Stomach (tissue), 9 donors: ENCODE measurements around the gene KIF1A. TPM values are rescaled to one million over a fixed set of nuclear protein-coding genes. Genes with fewer than 3 reads are reported as not detected.

Experiments used
- DNase-seq, 2 donors: peaks; one replicate each; pipeline versions ENCODE4 v3.0.0 to v3.0.0-alpha.2; 2013 to 2019
- H3K27ac ChIP-seq, 5 donors: fragments of 200-600 bp in 4 of 5; sonication (generic) in 4 of 5; one replicate each; pipeline ENCODE4 v1.5.1; 2013 to 2019; ENCODE audit warnings: mild to moderate bottlenecking in 1 of 5, moderate library complexity in 1 of 5
- H3K27me3 ChIP-seq, 3 donors: fragments of 200-600 bp; sonication (generic); one replicate each; pipeline ENCODE4 v1.5.1; 2017 to 2019; ENCODE audit warnings: mixed run types in 1 of 3
- H3K36me3 ChIP-seq, 4 donors: fragments of 200-600 bp; sonication (generic); 1 replicate in 3 of 4; 2 replicates in 1 of 4; pipeline ENCODE4 v1.5.1; 2016 to 2019
- H3K4me1 ChIP-seq, 4 donors: fragments of 200-600 bp; sonication (generic); one replicate each; pipeline ENCODE4 v1.5.1; 2016 to 2019
- H3K4me3 ChIP-seq, 4 donors: fragments of 200-600 bp; sonication (generic) in 3 of 4; one replicate each; pipeline ENCODE4 v1.5.1; 2016 to 2019; ENCODE audit warnings: mild to moderate bottlenecking in 1 of 4
- H3K9me3 ChIP-seq, 4 donors: fragments of 200-600 bp; sonication (generic); one replicate each; pipeline ENCODE4 v1.5.1; 2016 to 2019
- CTCF ChIP-seq, 7 experiments: fragments of 450-650 bp in 4 of 7; fragments of 200-600 bp in 3 of 7; sonication (generic) in 3 of 7; IDR thresholded peaks; one replicate each; pipeline ENCODE4 v1.5.1; 2016 to 2019; ENCODE audit warnings: antibody characterized with exemption in 7 of 7, control low read depth in 2 of 7, mild to moderate bottlenecking in 1 of 7
- EP300 ChIP-seq: sonication (generic); formaldehyde crosslinking; IDR thresholded peaks from one replicate; pipeline ENCODE4 v1.6.1; 2017; ENCODE audit warnings: antibody characterized with exemption
- POLR2A ChIP-seq, 4 donors: fragments of 450-650 bp; IDR thresholded peaks; one replicate each; pipeline ENCODE4 v1.6.1; 2016; ENCODE audit warnings: antibody characterized with exemption in 4 of 4, control low read depth in 2 of 4, mild to moderate bottlenecking in 1 of 4, moderate library complexity in 1 of 4
- POLR2AphosphoS5 ChIP-seq, 3 donors: sonication (generic); formaldehyde crosslinking; IDR thresholded peaks; one replicate each; pipeline ENCODE4 v1.6.1; 2016; ENCODE audit warnings: antibody characterized with exemption in 3 of 3
- WGBS, 5 donors: extraction: QIAGEN DNeasy Blood & Tissue Kit in 3 of 5; methylation state at CpG; one replicate each; pipeline versions ENCODE4 v1.1.5 to v1.1.7; 2013 to 2018; 5-methylcytosine and 5-hydroxymethylcytosine counted together
- intact Hi-C: fragments of 100-400 bp; cut with DNase I; formaldehyde crosslinking; loops from one replicate; pipeline ENCODE4 v1.15.1; 2023; ENCODE audit warnings: low total_unique reads
- polyA plus RNA-seq, 3 donors: library from polyadenylated mRNA; stranded (reverse); fragments of 200-250 nt; gene quantifications; one replicate each; pipeline ENCODE4 v1.2.3, GENCODE V29; 2013
- total RNA-seq, 5 donors: library from RNA; depleted of rRNA; stranded (reverse); fragments of >200 nt; gene quantifications; one replicate each; pipeline versions ENCODE4 v1.1.0 to v1.2.3, GENCODE V29; 2014 to 2016
- donor health status: healthy with polysubstance abuse.
- donor health status: Bipolar disorder and iron deficiency.
- donor health status: healthy.

Gene KIF1A
- total and polyA plus RNA-seq, 8 donors = 0.15 to 12.5 (median 2.5) TPM

GRCh38 chr2:240688553-240688919, 131.5 kb downstream of the KIF1A start:
- peaks cover 0 to 8% (median 0%) of the 10 kb centered on the region in 4 donors for H3K4me1 ChIP-seq
- 88 to 98% (median 95%) methylated on average over 9 of the region's 9 CpGs for WGBS, 5 donors

GRCh38 chr2:240687741-240688552, 132.1 kb downstream of the KIF1A start:
- Histone ChIP-seq H3K4me3 (no peak overlapping the region), H3K4me1 (peaks cover 0 to 8% (median 0%) of the 10 kb centered on the region in 4 donors), H3K27me3 (peaks cover 0 to 5% (median 0%) of the 10 kb centered on the region in 3 donors), H3K36me3 (no peaks in the 10 kb centered on the region), H3K27ac (no peak overlapping the region), H3K9me3 (no peaks in the 10 kb centered on the region)
- intact Hi-C loops = no loop called here
- DNase-seq = peak in 1 of 2 donors; percentile 0
- 87 to 90% (median 90%) methylated on average over 11 to 14 of the region's 14 CpGs for WGBS, 5 donors
- TF ChIP-seq CTCF (IDR thresholded peaks at IDR 0.05) = no peak

More at GRCh38 chr2:240688553-240688919, 131.5 kb downstream of the KIF1A start:
- no peaks in the 10 kb centered on the region for H3K36me3 ChIP-seq
- TF ChIP-seq CTCF (IDR thresholded peaks at IDR 0.05) (no peak), POLR2AphosphoS5 (IDR thresholded peaks at IDR 0.05) (no peak)
- no peak overlapping the region for H3K4me3 ChIP-seq
- no peaks in the 10 kb centered on the region for H3K9me3 ChIP-seq
- H3K27me3 ChIP-seq = peaks cover 0 to 5% (median 0%) of the 10 kb centered on the region in 3 donors
- intact Hi-C loops = no loop called here
- peak in 1 of 2 donors; percentile 1 for DNase-seq
- no peak overlapping the region for H3K27ac ChIP-seq

- Histone ChIP-seq H3K27ac (no peak overlapping the region), H3K36me3 (no peaks in the 10 kb centered on the region), H3K4me3 (no peak overlapping the region), H3K27me3 (peaks cover 0 to 5% (median 0%) of the 10 kb centered on the region in 3 donors), H3K9me3 (no peaks in the 10 kb centered on the region), H3K4me1 (peaks cover 0 to 8% (median 0%) of the 10 kb centered on the region in 4 donors)
- peak in 1 of 2 donors; percentile 10 for DNase-seq
- intact Hi-C loops = no loop called here
- TF ChIP-seq POLR2A (IDR thresholded peaks at IDR 0.05) (no peak), POLR2AphosphoS5 (IDR thresholded peaks at IDR 0.05) (no peak), CTCF (IDR thresholded peaks at IDR 0.05) (no peak), EP300 (no peak)
- WGBS, 5 donors = 79 to 87% (median 86%) methylated on average over 15 to 20 of the region's 20 CpGs
Observed at GRCh38 chr2:240687045-240687740, 132.8 kb downstream of the KIF1A start.

- Histone ChIP-seq H3K27me3 (peaks cover 0 to 5% (median 0%) of the 10 kb centered on the region in 3 donors), H3K4me1 (peaks cover 0 to 8% (median 0%) of the 10 kb centered on the region in 4 donors), H3K27ac (no peak overlapping the region), H3K4me3 (no peak overlapping the region), H3K36me3 (no peaks in the 10 kb centered on the region), H3K9me3 (no peaks in the 10 kb centered on the region)
- DNase-seq = no peak
- no peak for TF ChIP-seq CTCF (IDR thresholded peaks at IDR 0.05)
- TF ChIP-seq POLR2AphosphoS5 (IDR thresholded peaks at IDR 0.05) = no peak
- TF ChIP-seq POLR2A (IDR thresholded peaks at IDR 0.05) = no peak
- 41 to 54% (median 52%) methylated on average over 6 of the region's 6 CpGs for WGBS, 5 donors
- intact Hi-C loops = no loop called here
Observed at GRCh38 chr2:240686460-240686859, 133.6 kb downstream of the KIF1A start.
